ENCODE results near the gene CCDC85B. TPM values are rescaled to one million over a fixed set of nuclear protein-coding genes. Genes with fewer than 3 reads are reported as not detected.

Gene CCDC85B
- total and polyA plus RNA-seq, 2 experiments from 2014 or later, result 15.1 to 41.6 TPM

- no peak overlapping the region for H3K4me2 ChIP-seq
- no peaks in the 10 kb centered on the region for H3K36me3 ChIP-seq (replicated peaks; ENCODE audit: insufficient read depth, low read depth)
- 91% methylated on average over 18 of the region's 18 CpGs for WGBS (ENCODE audit: low lambda C conversion rate, missing lambda C conversion rate)
- no peak overlapping the region for H3K4me3 ChIP-seq
- no peak overlapping the region for H3K27ac ChIP-seq
- no peaks in the 10 kb centered on the region for H4K20me1 ChIP-seq (ENCODE audit: insufficient read depth, poor library complexity, severe bottlenecking)
- H3K79me2 ChIP-seq, result peaks cover 21% of the 10 kb centered on the region
- DNase-seq (ENCODE audit: low spot score), result no peak
- H2AFZ ChIP-seq, result no peak overlapping the region
- no peaks in the 10 kb centered on the region for H3K27me3 ChIP-seq
- no peaks in the 10 kb centered on the region for H3K9me2 ChIP-seq (replicated peaks; ENCODE audit: insufficient read depth)
- no peak for TF ChIP-seq CTCF (IDR thresholded peaks at IDR 0.05; ENCODE audit: poor library complexity)
- TF ChIP-seq EZH2 (IDR thresholded peaks at IDR 0.05; ENCODE audit: borderline replicate concordance), result no peak
- TF ChIP-seq EZH2phosphoT487 (IDR thresholded peaks at IDR 0.05; ENCODE audit: low read depth, severe bottlenecking, unreplicated experiment), result no peak
- H3K4me1 ChIP-seq (ENCODE audit: insufficient read depth), result peaks cover 9% of the 10 kb centered on the region
- H3K9me3 ChIP-seq (ENCODE audit: low read depth), result no peaks in the 10 kb centered on the region
Observed at GRCh38 chr11:65864706-65865471, 25.6 kb upstream of the CCDC85B start.

- no peak overlapping the region for H3K4me2 ChIP-seq
- peaks cover 9% of the 10 kb centered on the region for H3K4me1 ChIP-seq (ENCODE audit: insufficient read depth)
- no peaks in the 10 kb centered on the region for H3K9me3 ChIP-seq (ENCODE audit: low read depth)
- H3K4me3 ChIP-seq, result no peak overlapping the region
- no peak overlapping the region for H3K27ac ChIP-seq
- 95% methylated on average over 9 of the region's 9 CpGs for WGBS (ENCODE audit: low lambda C conversion rate, missing lambda C conversion rate)
- no peaks in the 10 kb centered on the region for H3K9me2 ChIP-seq (replicated peaks; ENCODE audit: insufficient read depth)
- TF ChIP-seq EZH2phosphoT487 (IDR thresholded peaks at IDR 0.05; ENCODE audit: low read depth, severe bottlenecking, unreplicated experiment) (no peak), CTCF (IDR thresholded peaks at IDR 0.05; ENCODE audit: poor library complexity) (no peak), EZH2 (IDR thresholded peaks at IDR 0.05; ENCODE audit: borderline replicate concordance) (no peak)
- no peaks in the 10 kb centered on the region for H3K36me3 ChIP-seq (replicated peaks; ENCODE audit: insufficient read depth, low read depth)
- peaks cover 21% of the 10 kb centered on the region for H3K79me2 ChIP-seq
- H2AFZ ChIP-seq, result no peak overlapping the region
- H3K27me3 ChIP-seq, result no peaks in the 10 kb centered on the region
- DNase-seq (ENCODE audit: low spot score), result no peak
- no peaks in the 10 kb centered on the region for H4K20me1 ChIP-seq (ENCODE audit: insufficient read depth, poor library complexity, severe bottlenecking)
Observed at GRCh38 chr11:65865550-65866172, 24.8 kb upstream of the CCDC85B start.

- Histone ChIP-seq H3K4me2 (no peak overlapping the region), H3K4me1 (ENCODE audit: insufficient read depth) (peaks cover 2% of the 10 kb centered on the region), H3K9me3 (ENCODE audit: low read depth) (no peaks in the 10 kb centered on the region), H3K9me2 (replicated peaks; ENCODE audit: insufficient read depth) (no peaks in the 10 kb centered on the region), H2AFZ (no peak overlapping the region), H3K27me3 (no peaks in the 10 kb centered on the region), H3K4me3 (no peak overlapping the region), H4K20me1 (ENCODE audit: insufficient read depth, poor library complexity, severe bottlenecking) (no peaks in the 10 kb centered on the region), H3K27ac (no peak overlapping the region), H3K36me3 (replicated peaks; ENCODE audit: insufficient read depth, low read depth) (no peaks in the 10 kb centered on the region), H3K79me2 (peaks cover 11% of the 10 kb centered on the region)
- no peak for DNase-seq (ENCODE audit: low spot score)
- 93% methylated on average over 21 of the region's 21 CpGs for WGBS (ENCODE audit: low lambda C conversion rate, missing lambda C conversion rate)
- TF ChIP-seq EZH2phosphoT487 (IDR thresholded peaks at IDR 0.05; ENCODE audit: low read depth, severe bottlenecking, unreplicated experiment) (no peak), CTCF (IDR thresholded peaks at IDR 0.05; ENCODE audit: poor library complexity) (no peak), EZH2 (IDR thresholded peaks at IDR 0.05; ENCODE audit: borderline replicate concordance) (no peak)
Observed at GRCh38 chr11:65866509-65867283, 23.8 kb upstream of the CCDC85B start.
